ENCODE measurements around the gene GSTM3.
A peak's percentile ranks its signal among the peaks of the same experiment; 100 is the strongest.
"Not testable (repeated sequence)": the region's sequence is repeated elsewhere in the genome, so short reads cannot be mapped to it uniquely, and the experiment has no call there.

The GSTM3 gene

DNA sequence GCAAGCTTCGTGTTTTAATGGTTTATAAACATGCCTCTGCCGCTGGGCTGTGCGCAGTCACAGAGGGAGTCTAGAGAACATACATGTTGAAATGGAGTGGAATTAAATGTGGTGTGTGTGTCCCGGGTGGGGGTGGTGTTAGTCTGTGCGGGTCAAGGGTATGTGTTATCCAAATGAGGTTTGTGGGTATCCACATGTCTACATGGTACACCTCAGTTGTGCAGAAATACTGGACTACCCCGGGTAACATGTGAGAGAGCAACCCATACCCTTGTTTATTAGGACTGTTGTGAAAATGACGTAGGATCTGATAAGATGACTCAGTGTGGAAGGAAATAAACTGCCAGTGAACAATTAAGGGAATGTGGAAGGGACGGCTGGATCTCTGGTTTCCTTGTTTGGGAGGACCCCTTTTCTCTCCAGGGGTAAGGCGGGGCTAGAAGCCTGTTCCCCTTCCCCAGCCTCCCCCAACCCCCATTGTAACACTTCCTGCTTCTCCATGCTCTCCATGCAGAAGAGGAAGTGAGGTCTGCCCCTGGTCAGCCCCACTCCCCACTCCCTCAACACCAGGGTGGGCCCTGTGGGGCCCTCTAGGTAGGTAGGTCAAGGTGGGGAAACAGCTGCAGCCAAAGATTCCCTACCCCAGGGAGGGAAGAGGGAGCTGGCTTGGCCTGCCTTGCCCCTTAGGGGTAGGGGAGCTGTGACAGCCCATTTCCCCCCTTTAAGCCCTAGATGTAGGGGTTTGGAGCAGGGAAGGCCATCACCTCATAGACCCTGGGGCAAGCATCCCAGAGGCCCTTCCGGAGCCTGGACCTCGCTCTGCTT is 22.2 kb upstream of the GSTM3 start:
- Histone ChIP-seq H3K9me3 (no peaks in the 10 kb centered on the region), H3K9ac (no peak overlapping the region), H3K27ac (peak overlapping the region; percentile 58), H3K36me3 (no peaks in the 10 kb centered on the region), H3K27me3 (no peaks in the 10 kb centered on the region), H4K20me1 (no peaks in the 10 kb centered on the region), H3K4me1 (peaks cover 7% of the 10 kb centered on the region; the same call in 1 of the 2 replicates), H3K4me2 (no peak overlapping the region; the same call in 1 of the 2 replicates), H3K4me3 (no peak overlapping the region)
- TF ChIP-seq Cebpa-rat (IDR thresholded peaks at IDR 0.05): no peak

DNA sequence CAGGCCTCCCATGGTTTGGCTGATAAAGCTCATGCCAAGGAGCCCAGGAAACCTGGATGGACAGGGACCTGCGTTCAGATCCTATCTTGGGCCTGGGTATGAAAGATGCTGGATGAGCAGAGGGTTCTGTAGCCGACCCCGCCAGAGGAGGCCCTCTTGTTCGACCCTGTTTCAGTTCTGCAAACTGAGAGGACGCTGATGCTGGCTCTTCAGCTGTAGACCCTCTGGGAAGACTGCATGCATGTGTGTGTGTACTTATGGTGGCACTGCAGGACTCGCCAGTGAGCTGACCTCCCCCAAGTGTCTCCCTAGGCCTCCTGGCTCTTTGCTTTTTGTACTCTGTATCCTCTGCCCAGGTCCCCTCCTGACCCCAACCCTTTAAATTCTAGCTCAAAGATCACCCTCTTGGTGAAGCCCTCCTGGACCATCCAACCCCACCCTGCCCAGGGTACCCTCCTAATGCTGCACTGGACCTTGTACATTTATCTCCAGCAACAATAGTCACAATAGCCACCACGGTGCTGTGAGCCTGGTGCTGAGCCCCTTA is 21.3 kb upstream of the GSTM3 start:
- no peak overlapping the region for H3K27ac ChIP-seq
- H3K4me3 ChIP-seq: no peak overlapping the region
- H4K20me1 ChIP-seq: no peaks in the 10 kb centered on the region
- TF ChIP-seq Cebpa-rat (IDR thresholded peaks at IDR 0.05): no peak
- H3K9me3 ChIP-seq: no peaks in the 10 kb centered on the region
- peaks cover 7% of the 10 kb centered on the region; the same call in 1 of the 2 replicates for H3K4me1 ChIP-seq
- no peak overlapping the region for H3K9ac ChIP-seq
- H3K36me3 ChIP-seq: no peaks in the 10 kb centered on the region
- H3K4me2 ChIP-seq: no peak overlapping the region
- H3K27me3 ChIP-seq: no peaks in the 10 kb centered on the region

DNA sequence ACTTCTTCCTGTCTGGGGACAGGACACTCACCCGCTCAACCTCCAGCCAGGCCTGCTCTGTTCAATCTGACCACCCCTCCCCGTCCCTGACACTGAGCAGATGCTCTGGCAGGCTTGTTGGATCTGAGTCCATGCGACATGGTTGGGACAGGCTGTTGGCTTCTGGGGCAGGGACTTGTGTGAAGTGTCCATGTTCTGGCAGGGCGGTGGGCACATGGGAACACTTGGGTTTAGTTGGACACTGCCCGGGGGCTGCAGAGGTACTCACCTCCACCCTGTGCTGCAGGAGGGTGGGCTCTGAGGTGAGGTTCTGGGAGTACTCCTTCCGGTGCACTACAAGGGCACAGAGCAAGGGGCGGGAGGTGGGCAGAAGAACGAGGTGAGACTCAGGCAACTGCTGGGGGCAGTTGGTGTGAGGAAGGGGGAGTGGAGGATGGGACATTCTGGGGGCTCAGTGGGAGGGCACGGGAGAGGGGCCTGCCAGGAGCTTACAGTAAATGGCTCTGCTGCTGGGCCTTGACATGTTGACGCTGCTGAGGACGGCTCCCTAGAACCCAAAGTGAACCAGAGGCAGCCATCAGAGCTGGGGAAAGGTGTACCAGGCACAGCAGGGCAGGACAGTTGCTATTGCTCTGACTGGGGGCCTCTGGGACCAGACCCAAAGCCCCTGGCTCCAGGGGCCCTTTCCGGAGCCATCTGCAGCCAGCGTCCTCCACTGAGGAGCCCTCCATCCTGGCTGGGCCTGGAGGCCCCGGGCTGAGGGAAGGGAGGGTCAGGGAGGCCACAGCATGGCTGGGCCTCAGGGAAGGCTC is 20.6 kb upstream of the GSTM3 start:
- H3K27me3 ChIP-seq: no peaks in the 10 kb centered on the region
- no peak for TF ChIP-seq Cebpa-rat (IDR thresholded peaks at IDR 0.05)
- H3K27ac ChIP-seq: no peak overlapping the region
- no peaks in the 10 kb centered on the region for H4K20me1 ChIP-seq
- no peak overlapping the region for H3K4me2 ChIP-seq
- peaks cover 7% of the 10 kb centered on the region; the same call in 1 of the 2 replicates for H3K4me1 ChIP-seq
- no peaks in the 10 kb centered on the region for H3K9me3 ChIP-seq
- no peak overlapping the region for H3K4me3 ChIP-seq
- no peaks in the 10 kb centered on the region for H3K36me3 ChIP-seq
- H3K9ac ChIP-seq: no peak overlapping the region

DNA sequence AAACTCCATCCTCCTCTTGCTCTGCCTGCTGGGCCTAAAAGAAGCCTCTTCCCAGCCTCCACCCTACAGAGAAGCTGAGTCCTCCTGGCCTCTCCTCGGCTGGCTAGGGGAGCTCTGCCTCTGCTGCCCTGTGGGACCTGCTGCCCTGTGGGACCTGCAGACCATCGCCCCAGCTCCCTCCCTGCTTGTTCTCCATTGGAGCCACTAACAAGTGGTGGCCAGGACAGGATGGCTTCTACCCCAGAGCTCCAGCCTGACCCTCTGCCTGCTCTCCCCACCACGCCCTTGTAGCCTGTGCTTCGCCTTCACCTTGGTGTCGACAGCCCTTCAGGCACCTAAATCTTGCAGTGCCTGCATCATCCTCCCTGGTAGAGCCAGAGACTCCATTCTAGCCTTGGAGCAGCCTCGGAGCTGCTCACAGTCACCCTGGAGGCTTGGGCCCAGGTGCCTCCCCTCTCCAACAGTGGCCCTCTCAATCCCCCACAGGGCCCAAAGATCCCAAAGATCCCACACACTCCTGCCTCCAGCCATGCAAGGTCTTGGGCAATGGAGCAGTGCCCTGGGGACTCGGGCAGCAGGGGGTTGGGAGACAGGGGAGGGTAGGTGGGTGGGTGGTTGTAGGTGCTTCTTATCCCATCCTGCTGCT is 19.9 kb upstream of the GSTM3 start:
- Histone ChIP-seq H3K27ac (no peak overlapping the region), H3K4me2 (no peak overlapping the region), H3K9me3 (no peaks in the 10 kb centered on the region), H4K20me1 (no peaks in the 10 kb centered on the region), H3K36me3 (no peaks in the 10 kb centered on the region), H3K4me3 (no peak overlapping the region), H3K9ac (no peak overlapping the region), H3K27me3 (no peaks in the 10 kb centered on the region), H3K4me1 (peaks cover 7% of the 10 kb centered on the region; the same call in 1 of the 2 replicates)
- no peak for TF ChIP-seq Cebpa-rat (IDR thresholded peaks at IDR 0.05)

DNA sequence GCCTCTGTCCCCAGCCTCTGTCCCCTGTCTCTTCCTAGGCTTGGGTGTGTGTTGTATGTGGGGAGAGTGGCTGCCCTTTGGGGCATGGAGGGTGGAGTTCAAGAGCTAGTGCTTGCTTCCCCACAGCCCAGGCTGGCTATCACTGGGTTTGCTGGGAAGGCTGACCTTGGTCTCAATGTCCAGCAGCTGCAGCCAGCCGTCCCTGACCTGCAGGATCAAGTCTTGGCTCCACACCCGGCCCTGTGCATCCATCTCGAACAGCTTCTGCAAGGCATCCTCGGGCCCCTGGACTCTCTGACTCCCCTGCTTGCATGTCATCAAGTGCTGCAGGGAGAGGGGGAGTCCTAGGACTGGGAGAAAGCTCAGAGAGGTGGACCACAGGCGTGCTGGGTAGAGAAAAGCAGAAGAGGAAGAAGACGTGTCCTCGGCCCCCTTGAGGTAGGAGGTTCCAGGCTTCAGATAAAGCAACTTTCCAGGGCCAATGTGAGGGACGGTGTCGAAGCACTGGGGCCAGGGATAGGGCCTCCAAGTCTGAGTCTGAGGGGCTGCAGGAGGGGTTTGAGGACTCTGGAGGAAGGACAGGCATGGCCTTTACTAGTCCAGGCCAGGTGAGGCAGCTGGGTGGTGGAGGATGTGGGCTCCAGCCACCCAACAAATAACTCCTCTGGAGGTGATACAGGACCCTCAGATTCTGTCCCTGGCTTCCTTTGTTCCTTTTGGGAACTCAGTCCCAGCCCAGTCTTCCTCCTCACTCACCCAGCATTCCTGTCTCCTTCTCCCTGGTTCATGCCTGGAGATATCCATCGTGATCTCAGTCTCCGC is 18.9 kb upstream of the GSTM3 start:
- TF ChIP-seq Cebpa-rat (IDR thresholded peaks at IDR 0.05): no peak
- no peaks in the 10 kb centered on the region for H4K20me1 ChIP-seq
- H3K9ac ChIP-seq: no peak overlapping the region

DNA sequence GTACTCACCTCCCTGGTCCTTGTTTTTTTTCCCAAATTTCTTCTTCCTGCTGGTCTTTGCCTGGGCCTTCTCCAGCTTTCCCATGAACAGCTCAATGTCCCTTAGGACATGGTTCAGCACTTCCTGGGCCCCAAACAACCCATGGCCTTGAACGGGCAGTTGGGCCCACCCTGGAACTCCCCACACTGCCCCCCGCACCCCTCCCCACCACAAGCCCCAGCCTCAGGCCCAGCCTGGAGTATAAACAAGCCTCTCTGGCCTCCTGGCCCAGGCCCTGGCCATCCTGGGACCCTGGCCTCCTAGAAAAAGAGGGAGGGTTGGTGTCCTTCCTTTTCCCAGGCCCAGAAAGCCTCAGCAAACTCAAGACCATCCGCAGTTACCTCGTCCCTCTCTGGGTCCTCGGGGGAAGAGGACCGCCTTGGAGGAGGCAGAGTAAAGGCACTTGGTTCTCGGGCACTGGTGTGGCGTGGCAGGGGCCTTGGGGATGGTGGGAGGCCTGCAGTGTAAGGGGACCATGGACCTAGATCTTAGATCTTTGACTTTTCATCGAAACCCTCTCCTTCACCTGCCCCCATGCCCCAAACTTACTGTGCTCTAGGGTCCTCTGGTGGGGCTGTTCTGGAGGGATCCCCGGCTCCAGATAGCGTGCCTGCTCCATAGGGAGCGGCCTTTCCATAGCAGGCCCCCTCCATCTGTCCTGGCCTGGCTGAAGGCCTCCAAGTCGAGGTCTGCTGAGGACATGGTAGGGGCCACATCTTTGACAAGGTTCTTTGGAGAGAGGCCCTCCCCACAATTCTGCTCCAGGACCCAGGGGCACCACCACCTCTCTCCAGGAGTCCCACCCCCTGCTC is 17.3 kb upstream of the GSTM3 start:
- TF ChIP-seq Cebpa-rat (IDR thresholded peaks at IDR 0.05): no peak
- Histone ChIP-seq H3K4me1 (peaks cover 2% of the 10 kb centered on the region; the same call in 1 of the 2 replicates), H4K20me1 (no peaks in the 10 kb centered on the region), H3K27ac (no peak overlapping the region), H3K4me3 (no peak overlapping the region), H3K27me3 (no peaks in the 10 kb centered on the region), H3K9ac (no peak overlapping the region), H3K9me3 (no peaks in the 10 kb centered on the region), H3K4me2 (no peak overlapping the region), H3K36me3 (no peaks in the 10 kb centered on the region)

More for the DNA sequence above, 18.9 kb upstream of the GSTM3 start:
- H3K4me2 ChIP-seq: no peak overlapping the region
- H3K9me3 ChIP-seq: no peaks in the 10 kb centered on the region
- no peak overlapping the region for H3K27ac ChIP-seq
- no peaks in the 10 kb centered on the region for H3K36me3 ChIP-seq
- H3K27me3 ChIP-seq: no peaks in the 10 kb centered on the region
- peaks cover 7% of the 10 kb centered on the region; the same call in 1 of the 2 replicates for H3K4me1 ChIP-seq
- no peak overlapping the region for H3K4me3 ChIP-seq

DNA sequence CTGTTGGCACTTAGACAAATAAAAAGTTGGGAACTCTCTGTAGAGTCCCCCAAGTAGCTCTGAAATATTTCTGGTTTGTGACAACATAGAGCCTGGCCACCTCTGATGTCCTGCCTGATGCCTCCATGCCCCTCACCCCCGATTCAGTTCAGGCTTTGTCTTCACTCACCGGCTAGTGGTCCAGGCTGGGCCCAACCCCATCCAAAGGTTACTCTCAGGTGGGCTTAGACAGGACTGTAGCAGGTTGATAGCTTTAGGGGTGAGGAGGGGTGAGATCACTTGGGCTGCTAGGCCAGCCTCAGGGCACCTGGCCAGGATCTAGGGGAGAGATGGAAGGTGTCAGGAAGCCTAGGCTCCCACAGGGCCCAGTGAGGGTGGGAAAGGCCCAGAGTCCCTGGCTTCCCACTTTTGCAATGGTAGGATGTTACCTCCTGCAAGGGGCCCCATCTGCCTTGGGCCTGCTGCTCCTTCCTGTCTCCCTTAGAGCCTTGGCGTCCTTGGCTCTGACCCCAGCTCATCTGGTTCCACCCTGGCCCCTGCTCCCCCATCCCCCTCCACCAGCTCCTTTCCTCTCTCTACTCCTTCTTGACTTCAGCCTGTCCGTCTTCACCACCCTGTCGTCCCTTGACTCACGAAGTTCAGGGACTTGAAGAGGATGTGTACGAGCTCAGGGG is 16.1 kb upstream of the GSTM3 start:
- Histone ChIP-seq H3K27me3 (no peaks in the 10 kb centered on the region), H4K20me1 (no peaks in the 10 kb centered on the region), H3K27ac (no peak overlapping the region), H3K4me2 (no peak overlapping the region), H3K4me1 (no peaks in the 10 kb centered on the region), H3K9ac (no peak overlapping the region), H3K36me3 (no peaks in the 10 kb centered on the region), H3K4me3 (no peak overlapping the region), H3K9me3 (no peaks in the 10 kb centered on the region)
- TF ChIP-seq Cebpa-rat (IDR thresholded peaks at IDR 0.05): no peak

DNA sequence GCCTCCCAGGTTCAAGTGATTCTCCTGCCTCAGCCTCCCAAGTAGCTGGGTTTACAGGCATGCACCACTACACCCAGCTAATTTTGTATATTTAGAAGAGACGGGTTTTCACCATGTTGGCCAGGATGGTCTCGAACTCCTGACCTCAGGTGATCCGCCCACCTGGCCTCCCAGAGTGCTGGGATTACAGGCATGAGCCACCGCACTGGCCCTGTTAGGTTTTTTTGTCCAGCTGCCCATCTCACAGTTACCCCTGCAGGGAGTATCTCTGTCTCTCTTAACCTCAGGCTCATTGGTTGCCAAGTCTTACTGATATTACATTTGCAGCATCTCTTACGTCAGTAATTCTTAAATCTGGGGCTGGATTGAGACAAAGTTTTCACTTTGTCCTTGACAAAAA is 15.5 kb upstream of the GSTM3 start:
- H3K9me3 ChIP-seq, H4K20me1 ChIP-seq, H3K27me3 ChIP-seq, H3K36me3 ChIP-seq, H3K4me1 ChIP-seq, H3K4me2 ChIP-seq, H3K4me3 ChIP-seq, H3K9ac ChIP-seq, H3K27ac ChIP-seq: not testable (repeated sequence)
